ENCODE data around the gene NMRK1. TPM values are rescaled to one million over a fixed set of nuclear protein-coding genes. Genes with fewer than 3 reads are reported as not detected.
A peak's percentile ranks its signal among the peaks of the same experiment; 100 is the strongest.

The NMRK1 gene
- total and polyA plus RNA-seq, 2 experiments from 2014 or later = 6.2 to 15.8 TPM

GRCh38 chr9:75039801-75040200, 48.2 kb downstream of the NMRK1 start (continued):
- TF ChIP-seq ZNF462 (CRISPR knock-in tag; IDR thresholded peaks at IDR 0.05) = no peak
- TF ChIP-seq ZNF331 (CRISPR knock-in tag; IDR thresholded peaks at IDR 0.05; ENCODE audit: low read depth) = no peak
- TF ChIP-seq JUNB (IDR thresholded peaks at IDR 0.05; ENCODE audit: unreplicated experiment) = no peak
- no peak for TF ChIP-seq ZNF114 (CRISPR knock-in tag; IDR thresholded peaks at IDR 0.05)
- no peak for TF ChIP-seq EZH2phosphoT487 (IDR thresholded peaks at IDR 0.05; ENCODE audit: unreplicated experiment)
- no peak for TF ChIP-seq CTCF (conservative IDR thresholded peaks at IDR 0.05; ENCODE audit: low read depth in 2 of 2)
- no peak for TF ChIP-seq POLR2AphosphoS5 (IDR thresholded peaks at IDR 0.05; ENCODE audit: low read depth)
- TF ChIP-seq STAT1 (IDR thresholded peaks at IDR 0.05; ENCODE audit: unreplicated experiment) = no peak

- H3K4me3 ChIP-seq = no peak overlapping the region
- 0 out of 2 replicates have a peak overlapping the region, but pooled peaks have one; percentile 43 for H2AFZ ChIP-seq
- Mint-ChIP-seq H3K4me1 (peaks cover 5% of the 10 kb centered on the region; the same call in 2 of the 3 replicates), H3K4me3 (no peak overlapping the region), H3K27ac (no peak overlapping the region), H3K9me3 (no peaks in the 10 kb centered on the region), H3K36me3 (ENCODE audit: low read depth) (no peaks in the 10 kb centered on the region; the same call in 2 of the 3 replicates), H3K27me3 (ENCODE audit: insufficient read depth, low read depth, poor library complexity) (peaks cover 3% of the 10 kb centered on the region)
- ATAC-seq (no peak), DNase-seq (ENCODE audit: low spot score) (no peak)
- no peaks in the 10 kb centered on the region for H3K27me3 ChIP-seq (ENCODE audit: insufficient read depth)
- no peaks in the 10 kb centered on the region for H3K36me3 ChIP-seq (ENCODE audit: insufficient read depth)
- H3F3A ChIP-seq (replicated peaks; ENCODE audit: low read depth) = no peaks in the 10 kb centered on the region
- H4K20me1 ChIP-seq (replicated peaks; ENCODE audit: insufficient read depth) = no peaks in the 10 kb centered on the region
- no peaks in the 10 kb centered on the region; the same call in 1 of the 2 replicates for H3K4me1 ChIP-seq (ENCODE audit: insufficient read depth)
- H3K27ac ChIP-seq (ENCODE audit: low read depth) = no peak overlapping the region
- no peak overlapping the region for H3K4me2 ChIP-seq
- no peaks in the 10 kb centered on the region for H3K79me2 ChIP-seq (replicated peaks; ENCODE audit: insufficient read depth)
- H3K9me2 ChIP-seq (ENCODE audit: insufficient read depth) = no peaks in the 10 kb centered on the region
- TF ChIP-seq POLR2AphosphoS5 (IDR thresholded peaks at IDR 0.05; ENCODE audit: low read depth) (no peak), CREB1 (CRISPR knock-in tag; IDR thresholded peaks at IDR 0.05; ENCODE audit: low read depth) (no peak), EZH2 (IDR thresholded peaks at IDR 0.05; ENCODE audit: low read depth, unreplicated experiment) (no peak), CTCF (conservative IDR thresholded peaks at IDR 0.05; ENCODE audit: low read depth in 2 of 2) (no peak), JUNB (IDR thresholded peaks at IDR 0.05; ENCODE audit: unreplicated experiment) (no peak), ZNF114 (CRISPR knock-in tag; IDR thresholded peaks at IDR 0.05) (no peak), STAT1 (IDR thresholded peaks at IDR 0.05; ENCODE audit: unreplicated experiment) (no peak), EZH2phosphoT487 (IDR thresholded peaks at IDR 0.05; ENCODE audit: unreplicated experiment) (no peak)
Measured at GRCh38 chr9:75039009-75039408, 48.9 kb downstream of the NMRK1 start.
